Parathyroid adenoma (tissue), 2 donors: Measurements from ENCODE around the gene SNCA.

Source experiments
- H2AFZ ChIP-seq: fragments of 300-600 bp; sonication (generic); one replicate; pipeline ENCODE4 v1.7.0; 2017; ENCODE audit warnings: antibody characterized with exemption, mild to moderate bottlenecking
- H3K27ac ChIP-seq: fragments of 300-600 bp; sonication (generic); one replicate; pipeline ENCODE4 v1.7.0; 2017
- H3K27me3 ChIP-seq: fragments of 300-600 bp; sonication (generic); one replicate; pipeline ENCODE4 v1.7.0; 2017; ENCODE audit warnings: low read length; ENCODE audit not compliant: control insufficient read depth, insufficient read depth
- H3K36me3 ChIP-seq: fragments of 300-600 bp; sonication (generic); one replicate; pipeline ENCODE4 v1.7.0; 2017; ENCODE audit warnings: low read length; ENCODE audit not compliant: control insufficient read depth, insufficient read depth
- H3K4me1 ChIP-seq: fragments of 300-600 bp; sonication (generic); one replicate; pipeline ENCODE4 v1.7.0; 2017; ENCODE audit warnings: control low read depth
- H3K4me2 ChIP-seq: fragments of 300-600 bp; sonication (generic); one replicate; pipeline ENCODE4 v1.7.0; 2017; ENCODE audit warnings: low read length
- H3K4me3 ChIP-seq: fragments of 300-600 bp; sonication (generic); one replicate; pipeline ENCODE4 v1.7.0; 2017; ENCODE audit warnings: low read depth, low read length
- H3K79me2 ChIP-seq: fragments of 300-600 bp; sonication (generic); one replicate; pipeline ENCODE4 v1.7.0; 2017; ENCODE audit warnings: control low read depth
- H3K9ac ChIP-seq: fragments of 300-600 bp; sonication (generic); one replicate; pipeline ENCODE4 v1.7.0; 2017; ENCODE audit warnings: mild to moderate bottlenecking
- H3K9me3 ChIP-seq: fragments of 300-600 bp; sonication (generic); one replicate; pipeline ENCODE4 v1.7.0; 2017; ENCODE audit warnings: low read length; ENCODE audit not compliant: control insufficient read depth
- CTCF ChIP-seq: fragments of 300-600 bp; sonication (generic); IDR thresholded peaks from one replicate; pipeline ENCODE4 v1.7.0; 2017; ENCODE audit warnings: antibody characterized with exemption, mild to moderate bottlenecking
- donor health status: primary hyperparathyroidism.

SNCA gene

GRCh38 chr4:89847571-89848325 is 10.8 kb upstream of the SNCA start:
- TF ChIP-seq CTCF, result no peak

GRCh38 chr4:89839558-89839957 is 2.6 kb upstream of the SNCA start:
- no peaks in the 10 kb centered on the region for H3K79me2 ChIP-seq
- H3K4me3 ChIP-seq, result no peak overlapping the region

More at GRCh38 chr4:89847571-89848325, 10.8 kb upstream of the SNCA start:
- no peaks in the 10 kb centered on the region for H3K9me3 ChIP-seq
- H2AFZ ChIP-seq, result no peak overlapping the region
- H3K36me3 ChIP-seq, result no peaks in the 10 kb centered on the region
- H3K27me3 ChIP-seq, result no peaks in the 10 kb centered on the region
- no peak overlapping the region for H3K4me3 ChIP-seq
- H3K4me2 ChIP-seq, result no peak overlapping the region
- no peak overlapping the region for H3K9ac ChIP-seq
- H3K79me2 ChIP-seq, result no peaks in the 10 kb centered on the region
- no peaks in the 10 kb centered on the region for H3K4me1 ChIP-seq
- H3K27ac ChIP-seq, result no peak overlapping the region

GRCh38 chr4:89837993-89838390 is 1.0 kb upstream of the SNCA start:
- H3K27ac ChIP-seq, result no peak overlapping the region

More at GRCh38 chr4:89839558-89839957, 2.6 kb upstream of the SNCA start:
- no peak overlapping the region for H2AFZ ChIP-seq
- no peaks in the 10 kb centered on the region for H3K9me3 ChIP-seq
- H3K4me2 ChIP-seq, result no peak overlapping the region
- no peak for TF ChIP-seq CTCF
- no peaks in the 10 kb centered on the region for H3K36me3 ChIP-seq
- H3K9ac ChIP-seq, result no peak overlapping the region
- peaks cover 5% of the 10 kb centered on the region for H3K27me3 ChIP-seq
- no peak overlapping the region for H3K27ac ChIP-seq
- no peaks in the 10 kb centered on the region for H3K4me1 ChIP-seq

GRCh38 chr4:89837385-89837992 is 528 bp upstream of the SNCA start:
- no peak overlapping the region for H3K9ac ChIP-seq
- peak overlapping the region; percentile 74 for H2AFZ ChIP-seq
- peak overlapping the region; percentile 61 for H3K4me2 ChIP-seq
- no peaks in the 10 kb centered on the region for H3K79me2 ChIP-seq
- no peak for TF ChIP-seq CTCF
- H3K9me3 ChIP-seq, result no peaks in the 10 kb centered on the region
- peak overlapping the region; percentile 59 for H3K4me3 ChIP-seq
- H3K4me1 ChIP-seq, result no peaks in the 10 kb centered on the region
- H3K27ac ChIP-seq, result no peak overlapping the region
- H3K36me3 ChIP-seq, result no peaks in the 10 kb centered on the region
- H3K27me3 ChIP-seq, result peaks cover 5% of the 10 kb centered on the region

More at GRCh38 chr4:89837993-89838390, 1.0 kb upstream of the SNCA start:
- Histone ChIP-seq H3K4me3 (peak overlapping the region; percentile 59), H3K4me1 (no peaks in the 10 kb centered on the region), H3K36me3 (no peaks in the 10 kb centered on the region), H2AFZ (no peak overlapping the region), H3K4me2 (peak overlapping the region; percentile 61), H3K27me3 (peaks cover 5% of the 10 kb centered on the region), H3K79me2 (no peaks in the 10 kb centered on the region), H3K9me3 (no peaks in the 10 kb centered on the region), H3K9ac (no peak overlapping the region)
- no peak for TF ChIP-seq CTCF
